ENCODE data around the gene TNF.
"Not testable (repeated sequence)": the region's sequence is repeated elsewhere in the genome, so short reads cannot be mapped to it uniquely, and the experiment has no call there.

The TNF gene

GRCh38 chr6:31582230-31582643 lies 6.9 kb downstream of the TNF start, which contains the start of gene LTB:
Gene LTB (minus strand): TSS chr6:31582424. CDS start chr6:31582417, 7 bp downstream.
- peak within 1 kb of the TSS; percentile 71 for H3K9ac ChIP-seq (ENCODE audit: low read depth, low read length)
- no peaks in the 10 kb centered on the region for H3K9me3 ChIP-seq (ENCODE audit: control insufficient read depth, insufficient read depth, low read length)
- H3K4me1 ChIP-seq (ENCODE audit: insufficient read depth, low read length): peaks cover 28% of the 10 kb centered on the region
- H3K36me3 ChIP-seq (ENCODE audit: insufficient read depth, low read length): no peaks in the 10 kb centered on the region

GRCh38 chr6:31585491-31585890 lies 10.1 kb downstream of the TNF start:
- no peak overlapping the region for H3K9ac ChIP-seq (ENCODE audit: low read depth, low read length)
- H3K9me3 ChIP-seq (ENCODE audit: control insufficient read depth, insufficient read depth, low read length): no peaks in the 10 kb centered on the region
- H3K4me1 ChIP-seq (ENCODE audit: insufficient read depth, low read length): peaks cover 15% of the 10 kb centered on the region; the same call in 1 of the 2 replicates

GRCh38 chr6:31586008-31586407 lies 10.6 kb downstream of the TNF start, which contains the start of gene LST1:
Gene LST1 (plus strand): TSS chr6:31586277. CDS start chr6:31587300, 1,023 bp downstream.
- no peaks in the 10 kb centered on the region for H3K36me3 ChIP-seq (ENCODE audit: insufficient read depth, low read length)
- peaks cover 15% of the 10 kb centered on the region; the same call in 1 of the 2 replicates for H3K4me1 ChIP-seq (ENCODE audit: insufficient read depth, low read length)
- no peak within 1 kb of the TSS for H3K9ac ChIP-seq (ENCODE audit: low read depth, low read length)
- no peaks in the 10 kb centered on the region for H3K9me3 ChIP-seq (ENCODE audit: control insufficient read depth, insufficient read depth, low read length)

More at GRCh38 chr6:31585491-31585890, 10.1 kb downstream of the TNF start:
- no peaks in the 10 kb centered on the region for H3K36me3 ChIP-seq (ENCODE audit: insufficient read depth, low read length)

- Histone ChIP-seq H3K36me3 (ENCODE audit: insufficient read depth, low read length) (no peaks in the 10 kb centered on the region), H3K9ac (ENCODE audit: low read depth, low read length) (no peak overlapping the region), H3K9me3 (ENCODE audit: control insufficient read depth, insufficient read depth, low read length) (no peaks in the 10 kb centered on the region), H3K4me1 (ENCODE audit: insufficient read depth, low read length) (peaks cover 15% of the 10 kb centered on the region; the same call in 1 of the 2 replicates)
These were observed 11.4 kb downstream of the TNF start for GRCh38 chr6:31586599-31587281.

GRCh38 chr6:31587791-31588777 lies 12.7 kb downstream of the TNF start:
- Histone ChIP-seq H3K4me1 (ENCODE audit: insufficient read depth, low read length) (peaks cover 6% of the 10 kb centered on the region; the same call in 1 of the 2 replicates), H3K36me3 (ENCODE audit: insufficient read depth, low read length) (no peaks in the 10 kb centered on the region), H3K9ac (ENCODE audit: low read depth, low read length) (no peak overlapping the region), H3K9me3 (ENCODE audit: control insufficient read depth, insufficient read depth, low read length) (no peaks in the 10 kb centered on the region)

- Histone ChIP-seq H3K9ac (ENCODE audit: low read depth, low read length) (no peak overlapping the region), H3K9me3 (ENCODE audit: control insufficient read depth, insufficient read depth, low read length) (no peaks in the 10 kb centered on the region), H3K36me3 (ENCODE audit: insufficient read depth, low read length) (no peaks in the 10 kb centered on the region), H3K4me1 (ENCODE audit: insufficient read depth, low read length) (peaks cover 6% of the 10 kb centered on the region; the same call in 1 of the 2 replicates)
These were observed 13.7 kb downstream of the TNF start for GRCh38 chr6:31588871-31589650.

GRCh38 chr6:31590691-31591090 lies 15.3 kb downstream of the TNF start:
- H3K4me1 ChIP-seq (ENCODE audit: insufficient read depth, low read length); H3K36me3 ChIP-seq (ENCODE audit: insufficient read depth, low read length); H3K9me3 ChIP-seq (ENCODE audit: control insufficient read depth, insufficient read depth, low read length); H3K9ac ChIP-seq (ENCODE audit: low read depth, low read length): not testable (repeated sequence)

- no peaks in the 10 kb centered on the region for H3K9me3 ChIP-seq (ENCODE audit: control insufficient read depth, insufficient read depth, low read length)
- no peak overlapping the region for H3K9ac ChIP-seq (ENCODE audit: low read depth, low read length)
- no peaks in the 10 kb centered on the region for H3K36me3 ChIP-seq (ENCODE audit: insufficient read depth, low read length)
- peaks cover 6% of the 10 kb centered on the region; the same call in 1 of the 2 replicates for H3K4me1 ChIP-seq (ENCODE audit: insufficient read depth, low read length)
These were observed 17.0 kb downstream of the TNF start for GRCh38 chr6:31592396-31592771.

GRCh38 chr6:31597006-31597405 lies 21.6 kb downstream of the TNF start:
- H3K36me3 ChIP-seq (ENCODE audit: insufficient read depth, low read length): no peaks in the 10 kb centered on the region
- no peaks in the 10 kb centered on the region for H3K9me3 ChIP-seq (ENCODE audit: control insufficient read depth, insufficient read depth, low read length)
- peaks cover 4% of the 10 kb centered on the region for H3K4me1 ChIP-seq (ENCODE audit: insufficient read depth, low read length)
- no peak overlapping the region for H3K9ac ChIP-seq (ENCODE audit: low read depth, low read length)

- H3K4me1 ChIP-seq (ENCODE audit: insufficient read depth, low read length): 0 out of 2 replicates have a peak, but pooled peaks cover 3% of the 10 kb centered on the region
- no peaks in the 10 kb centered on the region for H3K36me3 ChIP-seq (ENCODE audit: insufficient read depth, low read length)
- H3K9ac ChIP-seq (ENCODE audit: low read depth, low read length): no peak overlapping the region
- H3K9me3 ChIP-seq (ENCODE audit: control insufficient read depth, insufficient read depth, low read length): no peaks in the 10 kb centered on the region
These were observed 32.0 kb downstream of the TNF start for GRCh38 chr6:31607317-31607716.

- H3K9ac ChIP-seq (ENCODE audit: low read depth, low read length): no peak overlapping the region
- no peaks in the 10 kb centered on the region for H3K9me3 ChIP-seq (ENCODE audit: control insufficient read depth, insufficient read depth, low read length)
- no peaks in the 10 kb centered on the region for H3K36me3 ChIP-seq (ENCODE audit: insufficient read depth, low read length)
- peaks cover 10% of the 10 kb centered on the region; the same call in 1 of the 2 replicates for H3K4me1 ChIP-seq (ENCODE audit: insufficient read depth, low read length)
These were observed 34.4 kb downstream of the TNF start for GRCh38 chr6:31609519-31610406.

- Histone ChIP-seq H3K36me3 (ENCODE audit: insufficient read depth, low read length) (no peaks in the 10 kb centered on the region), H3K9me3 (ENCODE audit: control insufficient read depth, insufficient read depth, low read length) (no peaks in the 10 kb centered on the region), H3K9ac (ENCODE audit: low read depth, low read length) (no peak overlapping the region), H3K4me1 (ENCODE audit: insufficient read depth, low read length) (peaks cover 22% of the 10 kb centered on the region; the same call in 1 of the 2 replicates)
These were observed 35.6 kb downstream of the TNF start for GRCh38 chr6:31610968-31611367.

- H3K4me1 ChIP-seq (ENCODE audit: insufficient read depth, low read length): peaks cover 25% of the 10 kb centered on the region; the same call in 1 of the 2 replicates
- no peaks in the 10 kb centered on the region for H3K36me3 ChIP-seq (ENCODE audit: insufficient read depth, low read length)
- H3K9ac ChIP-seq (ENCODE audit: low read depth, low read length): no peak overlapping the region
- H3K9me3 ChIP-seq (ENCODE audit: control insufficient read depth, insufficient read depth, low read length): no peaks in the 10 kb centered on the region
These were observed 38.8 kb downstream of the TNF start for GRCh38 chr6:31614075-31614619.
